Kidney glomerular epithelial cell (primary cell): ENCODE results near the gene STEAP4.
"Not testable (repeated sequence)": the region's sequence is repeated elsewhere in the genome, so short reads cannot be mapped to it uniquely, and the experiment has no call there.

ENCODE experiments used
- DNase-seq: peaks from one replicate; lab custom pipeline; 2025; lab: John Stamatoyannopoulos, UW

The STEAP4 gene

GRCh38 chr7:88312061-88312663 lies 5.5 kb upstream of the STEAP4 start:
- no peak for DNase-seq

DNA sequence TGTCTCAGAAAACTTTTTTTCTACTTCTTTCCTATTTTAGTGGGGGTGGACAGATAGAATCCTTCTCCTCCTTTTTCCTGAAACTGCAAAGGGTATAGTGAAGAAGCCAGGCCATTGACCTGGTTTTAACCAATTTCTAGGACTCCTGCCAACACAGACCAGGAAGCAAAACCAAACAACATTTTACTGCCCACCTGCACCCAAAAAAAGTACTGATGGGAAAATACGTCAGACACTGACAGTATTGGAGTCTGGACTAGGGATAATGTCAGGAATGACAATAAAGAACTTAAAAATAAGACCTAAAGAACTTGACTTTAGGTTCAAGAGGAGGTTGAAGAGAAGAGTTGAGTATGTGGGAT lies 5.0 kb upstream of the STEAP4 start:
- DNase-seq, result no peak

GRCh38 chr7:88310956-88311674 lies 4.4 kb upstream of the STEAP4 start:
- DNase-seq, result no peak

- no peak for DNase-seq
These were observed 3.1 kb upstream of the STEAP4 start for GRCh38 chr7:88309819-88310218.

DNA sequence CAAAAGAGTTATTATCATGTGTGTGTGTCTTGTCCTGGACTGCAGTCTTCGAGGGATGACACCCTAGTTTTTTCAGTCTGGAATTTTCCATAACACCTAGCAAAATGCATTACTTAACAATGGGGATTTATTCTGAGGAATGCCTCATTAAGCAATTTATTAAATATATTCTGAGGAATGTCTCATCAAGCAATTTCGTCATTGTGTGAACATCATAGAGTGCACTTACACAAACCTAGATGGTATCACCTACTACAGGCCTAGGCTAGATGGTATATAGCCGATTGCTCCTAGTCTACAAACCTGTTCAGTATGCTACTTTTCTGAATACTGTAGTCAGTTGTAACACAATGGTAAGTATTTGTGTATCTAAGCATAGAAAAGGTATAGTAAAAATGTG lies 1.1 kb upstream of the STEAP4 start:
- no peak for DNase-seq

DNA sequence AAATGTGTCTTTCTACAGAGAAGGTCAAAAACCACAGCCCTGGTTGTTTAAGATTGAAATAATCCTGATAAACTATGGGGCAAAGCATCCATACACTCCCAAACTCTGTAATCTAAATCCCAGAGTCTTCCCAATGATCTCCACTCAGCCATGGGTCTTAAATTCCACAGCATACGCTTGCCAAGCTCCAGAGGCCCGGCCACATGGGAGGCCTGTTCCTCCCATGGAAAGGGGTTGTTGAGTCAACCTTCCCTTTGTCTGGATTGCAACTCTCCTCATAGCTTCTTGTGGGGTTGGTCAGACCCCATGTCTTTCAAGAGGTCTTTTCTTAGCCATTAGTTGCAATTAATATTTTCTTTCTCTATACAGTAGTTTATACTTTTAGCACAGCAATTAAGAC lies 718 bp upstream of the STEAP4 start:
- no peak for DNase-seq

GRCh38 chr7:88305044-88305443 lies 1.6 kb downstream of the STEAP4 start:
- DNase-seq, result no peak

DNA sequence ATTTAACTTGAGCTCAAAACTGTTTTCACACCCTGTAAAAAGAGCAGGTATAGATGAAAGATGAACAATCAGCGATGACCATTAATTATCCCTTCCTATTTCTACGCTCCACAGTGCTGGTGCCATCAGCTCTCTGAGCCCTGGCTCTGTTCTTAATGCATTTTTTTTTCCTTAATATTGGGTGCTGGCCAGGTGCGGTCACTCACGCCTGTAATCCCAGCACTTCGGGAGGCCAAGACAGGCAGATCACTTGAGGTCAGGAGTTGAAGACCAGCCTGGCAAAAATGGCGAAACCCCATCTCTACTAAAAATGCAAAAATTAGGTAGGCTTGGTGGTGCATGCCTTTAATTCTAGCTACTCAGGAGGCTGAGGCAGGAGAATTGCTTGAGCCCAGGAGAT lies 4.2 kb downstream of the STEAP4 start:
- no peak for DNase-seq

GRCh38 chr7:88301924-88302323 lies 4.8 kb downstream of the STEAP4 start:
- no peak for DNase-seq

DNA sequence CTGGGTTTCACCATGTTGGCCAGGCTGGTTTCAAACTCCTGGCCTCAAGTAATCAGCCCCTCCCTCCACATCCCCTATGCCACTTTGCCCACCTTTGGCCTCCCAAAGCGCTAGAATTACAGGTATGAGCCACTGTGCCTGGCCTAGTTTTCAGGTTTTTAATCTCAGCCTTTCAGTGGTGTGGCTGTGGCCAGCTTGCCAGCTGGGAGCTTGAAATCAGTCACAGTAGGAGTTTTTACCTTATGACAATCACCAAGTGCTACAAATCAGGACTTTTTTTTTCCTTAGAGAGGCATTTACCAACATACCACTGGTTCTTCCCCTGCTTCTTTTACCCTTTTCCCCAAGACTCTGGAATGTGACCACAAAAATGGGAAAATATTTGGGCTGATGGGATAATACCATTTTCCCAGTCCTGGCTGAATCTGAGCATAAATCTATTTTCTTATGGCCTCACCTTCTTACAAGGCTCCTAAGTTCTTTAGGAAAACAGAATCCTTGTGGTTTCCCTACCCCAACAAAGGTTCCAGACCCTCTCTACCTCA lies 6.2 kb downstream of the STEAP4 start:
- DNase-seq, result no peak

DNA sequence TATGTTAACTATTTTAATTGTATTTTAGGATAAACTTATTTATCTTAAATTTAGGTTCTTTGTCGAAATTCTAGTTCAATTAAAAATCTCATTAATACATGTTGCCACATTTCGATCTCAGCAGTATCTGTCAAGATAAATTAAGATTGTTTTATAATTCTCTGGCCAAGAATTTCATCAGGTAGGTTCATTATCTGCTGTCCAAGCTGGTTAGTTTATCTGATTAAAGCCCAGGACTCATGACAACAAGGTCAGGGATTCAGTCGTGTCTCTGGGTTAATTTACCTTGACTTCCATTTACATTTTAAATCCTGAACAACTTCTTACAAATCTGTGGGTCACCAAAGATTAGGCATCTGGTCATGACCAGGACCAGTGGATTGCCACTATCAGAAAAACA lies 7.6 kb downstream of the STEAP4 start:
- DNase-seq, result no peak

GRCh38 chr7:88293866-88294265 lies 12.8 kb downstream of the STEAP4 start:
- DNase-seq, result no peak

GRCh38 chr7:88291398-88292173 lies 15.1 kb downstream of the STEAP4 start:
- DNase-seq, result no peak

- no peak for DNase-seq
These were observed 16.2 kb downstream of the STEAP4 start for GRCh38 chr7:88290491-88290890.

GRCh38 chr7:88289564-88290025 lies 17.1 kb downstream of the STEAP4 start:
- peak; percentile 59 for DNase-seq

DNA sequence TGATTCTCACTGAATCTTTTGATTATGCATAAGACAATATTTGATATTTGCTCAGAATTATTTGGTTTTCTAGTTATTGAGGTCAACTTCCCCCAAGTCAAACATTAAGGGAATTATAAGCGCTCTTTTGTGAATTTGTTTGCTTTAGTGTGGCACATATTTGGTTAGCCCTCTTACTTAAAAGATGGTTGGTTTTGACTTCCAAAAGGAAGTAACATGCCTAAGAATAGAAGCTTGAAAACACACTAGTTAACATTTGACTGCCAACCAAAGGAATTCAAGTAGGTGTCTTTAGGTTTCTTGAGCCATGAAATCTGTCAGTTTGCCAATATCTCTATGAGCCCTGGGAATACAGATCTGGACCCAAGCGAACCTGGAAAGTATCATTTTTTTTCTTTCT lies 24.9 kb downstream of the STEAP4 start:
- DNase-seq, result no peak

- DNase-seq, result no peak
These were observed 25.9 kb downstream of the STEAP4 start for GRCh38 chr7:88280801-88281200.

DNA sequence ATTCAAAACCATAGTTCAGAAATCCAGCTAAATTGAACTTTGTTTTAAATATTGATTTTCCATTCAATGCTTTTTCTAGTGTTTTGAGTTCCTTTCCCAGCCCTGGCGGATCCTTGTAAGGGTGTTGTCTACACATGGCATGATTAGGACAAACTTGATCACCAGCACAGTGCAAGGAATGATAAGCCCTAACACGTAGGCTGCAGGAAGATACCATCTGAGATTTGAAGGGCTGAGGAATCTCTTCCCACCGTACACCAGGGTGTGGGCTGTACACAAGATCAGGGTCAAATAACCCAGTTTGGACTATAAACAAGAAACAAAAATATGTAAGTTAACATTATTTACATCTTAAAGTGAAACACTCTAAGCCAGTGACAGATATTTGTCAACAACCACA lies 27.4 kb downstream of the STEAP4 start:
- DNase-seq, result no peak

DNA sequence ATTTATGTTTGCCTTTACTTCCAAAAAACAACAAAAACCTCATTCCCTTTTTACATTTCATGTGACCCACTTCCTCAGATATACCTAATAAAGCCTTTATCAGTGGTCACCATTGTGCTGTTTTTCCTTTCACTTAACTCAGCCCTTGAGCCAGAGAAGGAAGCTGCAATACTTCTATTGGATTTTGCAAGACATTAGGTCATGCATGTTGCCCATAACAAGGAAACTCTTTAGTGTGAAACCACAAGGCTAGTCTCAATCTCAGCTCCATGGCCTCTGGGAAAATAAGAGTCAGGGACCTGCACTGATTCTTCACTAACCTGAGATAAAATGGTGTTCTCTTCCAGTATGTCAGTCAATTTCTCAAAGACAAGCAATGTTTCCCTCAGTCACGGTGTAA lies 27.8 kb downstream of the STEAP4 start:
- DNase-seq, result peak; percentile 35

DNA sequence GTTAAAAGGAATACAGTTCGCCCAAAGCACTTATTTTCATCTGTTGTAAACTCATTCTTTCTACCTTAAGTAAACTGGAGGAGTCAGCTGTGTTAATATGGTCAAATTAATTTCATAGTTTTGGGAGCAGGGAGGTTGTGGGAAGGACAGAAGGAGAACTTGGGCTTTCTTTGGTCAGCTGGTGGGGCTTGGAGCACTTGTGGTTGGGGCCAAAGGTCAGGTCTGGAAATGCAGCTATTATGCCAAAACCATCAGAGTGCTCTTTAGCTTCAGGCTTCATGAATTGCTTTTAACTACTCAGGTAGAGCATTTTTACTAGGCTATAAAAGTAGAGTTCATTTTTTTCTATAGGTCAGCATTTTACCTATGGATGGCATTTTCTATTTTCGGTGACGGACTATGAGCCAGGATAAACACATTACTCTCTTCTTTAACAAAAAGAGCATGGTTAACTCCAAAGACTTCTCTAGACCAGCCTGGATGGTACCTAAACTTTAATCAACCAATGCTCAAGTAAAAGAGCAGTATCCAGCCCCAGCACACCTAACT lies 30.0 kb downstream of the STEAP4 start:
- DNase-seq, result no peak

GRCh38 chr7:88274856-88275255 lies 31.8 kb downstream of the STEAP4 start:
- not testable (repeated sequence) for DNase-seq

DNA sequence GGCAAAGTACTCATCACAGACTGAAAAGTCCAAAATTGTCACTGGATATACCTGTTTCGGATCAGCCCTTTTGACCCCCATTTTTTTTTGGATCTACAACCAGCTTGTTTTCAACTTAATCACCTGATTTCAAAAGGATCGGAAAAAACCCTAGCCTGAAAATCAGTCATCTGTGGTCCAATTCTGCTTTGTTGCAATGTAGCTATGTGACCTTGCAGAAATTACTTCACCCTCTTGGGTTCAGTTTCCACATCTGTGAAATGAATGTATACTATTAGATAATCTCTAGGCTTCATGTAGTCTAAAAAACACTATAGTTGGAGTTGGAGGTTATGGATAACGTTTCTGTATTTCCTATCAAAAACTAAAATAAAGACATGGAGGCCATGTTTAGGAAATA lies 37.1 kb downstream of the STEAP4 start:
- no peak for DNase-seq

DNA sequence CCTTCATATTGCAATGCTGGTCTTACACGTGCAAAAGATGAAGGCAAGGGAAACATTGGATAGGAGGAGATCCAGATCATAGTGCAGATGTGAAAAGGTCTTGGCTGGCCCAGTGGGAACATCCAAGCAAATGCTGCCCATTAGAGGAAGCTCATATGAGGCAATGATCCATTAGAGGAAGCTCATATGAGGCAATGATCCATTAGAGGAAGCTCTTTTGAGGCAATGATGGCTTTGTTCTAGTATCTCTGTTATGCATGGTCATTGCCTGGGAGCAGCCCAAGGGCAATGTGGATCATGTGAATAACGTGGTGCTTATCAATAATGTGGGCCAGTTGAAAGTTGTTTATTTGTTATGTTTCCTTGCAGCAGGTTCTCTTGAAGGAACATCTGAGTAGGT lies 37.8 kb downstream of the STEAP4 start:
- DNase-seq, result no peak
